PFSK-1 (cell line): ENCODE measurements around the gene HNRNPU.

Experiments used
- FOXP2 ChIP-seq: optimal IDR thresholded peaks from 2 replicates; pipeline ENCODE3; 2011; ENCODE audit warnings: borderline replicate concordance, control low read depth, inconsistent platforms; ENCODE audit not compliant: insufficient read depth; ENCODE audit errors: extremely low read length, extremely low read depth
- POLR2AphosphoS5 ChIP-seq: IDR thresholded peaks from 2 replicates; pipeline ENCODE4 v1.6.1; 2012; ENCODE audit warnings: low read depth, mild to moderate bottlenecking, control low read depth, low read length, moderate library complexity
- REST ChIP-seq, 2 experiments: IDR thresholded peaks; 2 replicates each; pipeline versions ENCODE4 v1.6.1 to v1.8.0; 2011 to 2012; ENCODE audit warnings: low read depth in 2 of 2, low read length in 2 of 2, control low read depth in 1 of 2, inconsistent platforms in 1 of 2, mild to moderate bottlenecking in 1 of 2, moderate library complexity in 1 of 2; ENCODE audit not compliant: insufficient read depth in 1 of 2
- SIN3A ChIP-seq: IDR thresholded peaks from 2 replicates; pipeline ENCODE4 v1.6.1; 2012; ENCODE audit warnings: mild to moderate bottlenecking, low read length, moderate library complexity, borderline replicate concordance; ENCODE audit not compliant: insufficient read depth
- TAF1 ChIP-seq: IDR thresholded peaks from 2 replicates; pipeline ENCODE4 v1.6.1; 2012; ENCODE audit warnings: low read length, control low read depth, borderline replicate concordance; ENCODE audit not compliant: insufficient read depth

- no peak for TF ChIP-seq REST (IDR thresholded peaks at IDR 0.05; ENCODE audit: insufficient read depth in 1 of 2, low read depth in 2 of 2, low read length in 2 of 2)
- no peak for TF ChIP-seq SIN3A
- no peak; the same call in 1 of the 2 replicates for TF ChIP-seq POLR2AphosphoS5
- TF ChIP-seq TAF1 = no peak
- TF ChIP-seq FOXP2 = no peak
These were observed 15.0 kb downstream of the HNRNPU start for GRCh38 chr1:244849189-244849866.
